Measurements from ENCODE around the gene BHLHE40. TPM values are rescaled to one million over a fixed set of nuclear protein-coding genes. Genes with fewer than 3 reads are reported as not detected.

BHLHE40 gene
- polyA plus RNA-seq, 1 of the 3 experiments (the other 2 are of a cell fraction), result 62.2 TPM

GRCh38 chr3:5021116-5022092, 42.2 kb downstream of the BHLHE40 start:
- Histone ChIP-seq H3K36me3 (replicated peaks in 1 of 2; ENCODE audit: control insufficient read depth in 1 of 2, insufficient read depth in 2 of 2, low read length in 1 of 2) (no peaks in the 10 kb centered on the region), H3K4me1 (ENCODE audit: control insufficient read depth in 1 of 2, insufficient read depth in 2 of 2, low read depth in 1 of 2, low read length in 1 of 2) (peaks cover 18 to 21% of the 10 kb centered on the region in 2 experiments; a peak in 2 of 4 replicates), H3K27ac (ENCODE audit: low read depth in 2 of 2, low read length in 1 of 2) (peak overlapping the region in 1 of 2 experiments; percentile 95; a peak in 2 of 4 replicates), H3F3A (replicated peaks; ENCODE audit: insufficient read depth) (peaks cover 36% of the 10 kb centered on the region), H3K79me2 (ENCODE audit: insufficient read depth) (no peaks in the 10 kb centered on the region), H2AFZ (ENCODE audit: low read depth) (peak overlapping the region; percentile 57), H4K20me1 (ENCODE audit: insufficient read depth) (no peaks in the 10 kb centered on the region), H3K4me3 (ENCODE audit: low read depth in 2 of 2, low read length in 1 of 2) (no peak overlapping the region), H3K9me3 (no peaks in the 10 kb centered on the region), H3K27me3 (ENCODE audit: insufficient read depth) (no peaks in the 10 kb centered on the region), H3K4me2 (no peak overlapping the region; the same call in 1 of the 2 replicates), H3K9ac (peak overlapping the region; percentile 58; the same call in 1 of the 2 replicates), H3K9me2 (no peaks in the 10 kb centered on the region)
- POLR2A ChIA-PET, result interaction anchor here (0.7 kb wide), 1 partner anchor 1699 kb away, joined by 4 read pairs; no protein-coding TSS in a partner anchor
- CTCF ChIA-PET, result interaction anchor here (0.8 to 1.3 kb wide), 3 partner anchors 41 to 310 kb away, joined by 3 read pairs; no protein-coding TSS in a partner anchor
- no peak for DNase-seq
- no peak for TF ChIP-seq FOXJ3 (CRISPR knock-in tag; IDR thresholded peaks at IDR 0.05)
- TF ChIP-seq USF2 (IDR thresholded peaks at IDR 0.05; ENCODE audit: borderline replicate concordance, low read depth, low read length), result no peak
- no peak for TF ChIP-seq MXI1 (IDR thresholded peaks at IDR 0.05; ENCODE audit: low read depth, low read length)
- TF ChIP-seq ELF1 (IDR thresholded peaks at IDR 0.05), result no peak
- TF ChIP-seq EZH2phosphoT487 (IDR thresholded peaks at IDR 0.05; ENCODE audit: borderline replicate concordance, low read depth), result no peak
- TF ChIP-seq CTCF (IDR thresholded peaks at IDR 0.05), result no peak
- no peak for TF ChIP-seq SMC3 (IDR thresholded peaks at IDR 0.05; ENCODE audit: low read depth, low read length)
- TF ChIP-seq CHD2 (IDR thresholded peaks at IDR 0.05; ENCODE audit: low read length, partially characterized antibody), result no peak
- no peak for TF ChIP-seq RFX5 (IDR thresholded peaks at IDR 0.05; ENCODE audit: low read length)
- TF ChIP-seq GATA2 (CRISPR knock-in tag; IDR thresholded peaks at IDR 0.05), result no peak
- TF ChIP-seq RXRA (IDR thresholded peaks at IDR 0.05; ENCODE audit: borderline replicate concordance, low read depth), result no peak
- no peak for TF ChIP-seq USF1 (IDR thresholded peaks at IDR 0.05; ENCODE audit: borderline replicate concordance, low read depth)
- TF ChIP-seq TAF1 (IDR thresholded peaks at IDR 0.05; ENCODE audit: borderline replicate concordance, low read depth, low read length), result no peak
- no peak for TF ChIP-seq GABPA (IDR thresholded peaks at IDR 0.05; ENCODE audit: low read depth)
- TF ChIP-seq FOXM1 (IDR thresholded peaks at IDR 0.05; ENCODE audit: low read depth), result no peak
- 92% methylated on average over 17 of the region's 17 CpGs for WGBS (ENCODE audit: low lambda C conversion rate)
